Activated CD4-positive, CD25-positive, alpha-beta regulatory T cell (primary cell): ENCODE measurements around the gene LITAFD.
"Not testable (repeated sequence)": the region's sequence is repeated elsewhere in the genome, so short reads cannot be mapped to it uniquely, and the experiment has no call there.

Source experiments
- DNase-seq, 4 experiments: peaks; one replicate each; lab custom pipeline; 2025; lab: John Stamatoyannopoulos, UW

LITAFD gene

GRCh38 chr16:8858994-8859912, 22.9 kb upstream of the LITAFD start:
- no peak for DNase-seq

- DNase-seq = no peak
Observed at GRCh38 chr16:8859913-8860881, 22.0 kb upstream of the LITAFD start.

- DNase-seq = no peak
Observed at GRCh38 chr16:8861563-8862308, 20.4 kb upstream of the LITAFD start.

GRCh38 chr16:8862309-8863130, 19.6 kb upstream of the LITAFD start:
- no peak for DNase-seq

GRCh38 chr16:8863594-8864424, 18.3 kb upstream of the LITAFD start:
- no peak for DNase-seq

- no peak for DNase-seq
Observed at GRCh38 chr16:8864480-8865110, 17.6 kb upstream of the LITAFD start.

- no peak for DNase-seq
Observed at GRCh38 chr16:8865145-8865882, 16.8 kb upstream of the LITAFD start.

- no peak for DNase-seq
Observed at GRCh38 chr16:8866118-8866883, 15.8 kb upstream of the LITAFD start.

GRCh38 chr16:8866884-8867215, 15.3 kb upstream of the LITAFD start:
- DNase-seq = no peak

- no peak for DNase-seq
Observed at GRCh38 chr16:8867216-8867931, 14.8 kb upstream of the LITAFD start.

GRCh38 chr16:8867932-8868415, 14.2 kb upstream of the LITAFD start:
- DNase-seq = peak in 2 of 4 experiments; percentile 48 to 52

- peak; percentile 50 to 76 (median 62) for DNase-seq
Observed at GRCh38 chr16:8868416-8869211, 13.5 kb upstream of the LITAFD start, which contains the start of gene CARHSP1. Gene CARHSP1 (minus strand): TSS chr16:8869006. CDS start chr16:8859328, 9,678 bp downstream.

- no peak for DNase-seq
Observed at GRCh38 chr16:8869212-8869987, 12.8 kb upstream of the LITAFD start.

- DNase-seq = not testable (repeated sequence)
Observed at GRCh38 chr16:8869988-8870241, 12.2 kb upstream of the LITAFD start.

GRCh38 chr16:8872071-8872470, 10.1 kb upstream of the LITAFD start:
- DNase-seq = no peak
